Measurements from ENCODE around the gene MRPL32.
"Not testable (repeated sequence)": the region's sequence is repeated elsewhere in the genome, so short reads cannot be mapped to it uniquely, and the experiment has no call there.

The MRPL32 gene

GRCh38 chr7:42931834-42932651 is at the start of gene MRPL32, which contains the start of gene PSMA2:
Gene MRPL32, plus strand, starts transcription at chr7:42932376. Its CDS starts 11 bp downstream, at chr7:42932387.
Gene PSMA2, minus strand, starts transcription at chr7:42932174. Its CDS starts 16 bp downstream, at chr7:42932158.
- DNase-seq: peak; percentile 90 to 93

GRCh38 chr7:42883950-42884349 is 48.2 kb upstream of the MRPL32 start:
- DNase-seq: no peak

DNA sequence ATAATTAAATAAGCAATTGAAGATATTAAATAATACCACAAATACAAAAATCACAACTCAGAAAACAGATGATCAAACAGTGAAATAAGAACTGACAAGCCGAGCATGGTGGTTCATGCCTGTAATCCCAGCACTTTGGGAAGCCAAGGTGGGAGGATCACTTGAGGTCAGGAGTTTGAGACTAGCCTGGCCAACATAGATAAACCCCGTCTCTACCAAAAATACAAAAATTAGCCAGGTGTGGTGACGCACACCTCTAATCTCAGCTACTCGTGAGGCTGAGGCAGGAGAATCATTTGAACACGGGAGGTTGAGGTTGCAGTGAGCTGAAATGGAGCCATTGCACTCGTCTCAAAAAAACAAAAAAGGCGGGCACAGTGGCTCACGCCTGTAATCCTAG is 47.0 kb upstream of the MRPL32 start:
- DNase-seq: not testable (repeated sequence)

DNA sequence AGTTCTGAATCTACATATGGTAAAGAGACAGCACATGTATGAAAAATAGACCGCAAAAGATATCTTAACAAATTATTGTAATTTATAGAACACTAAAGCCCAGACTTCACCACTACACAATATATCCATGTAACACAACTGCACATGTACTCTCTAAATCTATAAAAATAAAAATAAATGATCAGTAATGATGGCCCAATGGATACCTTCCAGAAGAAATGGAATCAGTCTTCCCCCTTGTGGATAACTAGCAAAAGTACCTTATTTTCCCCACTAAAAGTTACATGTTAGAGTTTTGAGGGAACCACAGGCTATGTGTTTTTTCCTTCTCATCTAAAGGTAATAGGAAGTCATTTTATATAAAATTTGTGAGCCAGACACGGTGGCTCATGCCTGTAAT is 46.0 kb upstream of the MRPL32 start:
- DNase-seq: no peak

DNA sequence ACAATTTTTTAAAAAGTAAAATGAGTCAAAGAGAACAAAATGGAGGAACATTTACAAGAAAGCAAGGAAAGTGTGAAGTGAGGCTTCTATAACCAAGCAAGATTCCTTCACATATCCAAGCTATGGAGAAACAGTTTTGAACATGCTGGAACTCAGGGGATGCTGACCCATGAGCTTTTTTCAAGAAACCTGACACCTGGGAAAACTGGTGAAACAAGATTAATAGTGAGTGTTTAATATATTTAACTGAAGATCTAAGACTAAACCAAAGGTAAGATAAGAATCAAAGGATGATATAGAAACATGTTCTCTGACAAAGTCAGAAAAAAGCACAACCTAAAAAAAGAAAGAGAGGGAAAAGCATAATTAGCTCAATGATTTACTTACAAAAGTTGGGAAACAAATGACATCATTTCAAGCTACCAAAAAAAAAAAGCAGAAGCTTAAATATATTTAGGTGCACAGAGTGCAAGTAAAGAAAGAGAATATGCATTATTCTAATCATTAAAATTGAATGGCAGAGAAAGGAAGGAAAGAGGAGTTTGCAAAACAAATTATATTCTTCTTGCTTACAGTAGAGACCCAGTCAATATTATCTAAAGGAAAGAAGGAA is 45.2 kb upstream of the MRPL32 start:
- no peak for DNase-seq

GRCh38 chr7:42893346-42894240 is 38.6 kb upstream of the MRPL32 start:
- DNase-seq: no peak

GRCh38 chr7:42900842-42901241 is 31.3 kb upstream of the MRPL32 start:
- DNase-seq: no peak

- no peak for DNase-seq
These were observed 29.8 kb upstream of the MRPL32 start for GRCh38 chr7:42902331-42902730.

DNA sequence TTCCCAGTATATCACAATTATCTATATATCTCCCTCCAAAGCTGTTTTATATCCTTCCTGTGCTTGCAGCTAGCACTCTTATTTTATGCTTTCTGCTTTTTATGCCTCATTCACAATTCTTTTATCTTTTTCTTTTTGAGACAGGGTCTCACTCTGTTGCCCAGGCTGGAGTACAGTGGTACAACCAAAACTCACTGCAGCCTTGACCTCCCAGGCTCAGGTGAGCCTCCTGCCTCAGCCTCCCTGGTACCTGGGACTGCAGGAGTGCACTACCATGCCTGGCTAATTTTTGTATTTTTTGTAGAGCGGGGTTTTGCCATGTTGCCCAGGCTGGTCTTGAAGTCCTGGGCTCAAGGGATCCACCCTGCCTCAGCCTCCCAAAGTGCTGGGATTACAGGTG is 26.0 kb upstream of the MRPL32 start:
- no peak for DNase-seq

DNA sequence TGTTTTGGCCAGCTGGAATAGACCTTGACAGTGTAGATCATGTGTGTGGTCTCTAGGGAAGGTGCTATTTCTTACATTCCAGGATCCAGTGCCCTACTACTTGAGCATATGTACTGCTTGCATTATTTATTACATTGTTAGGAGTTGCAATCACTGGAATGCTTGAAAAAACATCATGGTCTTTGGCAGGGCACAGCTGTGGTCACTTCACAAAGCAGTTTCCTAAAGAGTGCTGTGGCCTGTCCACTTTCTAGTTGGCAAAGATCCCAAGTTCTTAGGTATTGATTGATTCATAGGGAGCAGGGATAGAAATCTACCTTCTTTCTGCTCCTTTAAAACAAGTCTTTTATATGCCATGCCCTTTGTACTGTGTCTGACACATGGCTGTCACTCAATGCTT is 24.9 kb upstream of the MRPL32 start:
- DNase-seq: no peak

DNA sequence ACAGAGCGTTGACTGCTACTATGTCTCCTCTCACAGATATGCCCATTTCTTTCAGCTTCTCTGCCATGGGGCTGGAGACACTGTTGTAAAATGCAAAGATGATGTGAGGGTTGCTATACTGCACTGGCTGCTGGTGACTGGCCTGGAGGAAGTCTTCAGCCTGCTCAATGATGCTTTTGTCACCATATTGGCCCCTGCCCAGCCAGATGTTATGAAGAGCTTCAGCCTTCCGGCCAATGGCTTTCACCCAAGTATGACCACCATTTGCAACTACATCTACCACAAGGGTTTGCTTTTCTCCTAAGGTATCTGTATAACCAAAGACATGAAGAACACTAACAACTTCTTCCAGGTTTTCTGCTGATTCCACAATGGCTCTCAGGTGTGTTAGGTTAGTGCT is 21.9 kb upstream of the MRPL32 start:
- no peak for DNase-seq

DNA sequence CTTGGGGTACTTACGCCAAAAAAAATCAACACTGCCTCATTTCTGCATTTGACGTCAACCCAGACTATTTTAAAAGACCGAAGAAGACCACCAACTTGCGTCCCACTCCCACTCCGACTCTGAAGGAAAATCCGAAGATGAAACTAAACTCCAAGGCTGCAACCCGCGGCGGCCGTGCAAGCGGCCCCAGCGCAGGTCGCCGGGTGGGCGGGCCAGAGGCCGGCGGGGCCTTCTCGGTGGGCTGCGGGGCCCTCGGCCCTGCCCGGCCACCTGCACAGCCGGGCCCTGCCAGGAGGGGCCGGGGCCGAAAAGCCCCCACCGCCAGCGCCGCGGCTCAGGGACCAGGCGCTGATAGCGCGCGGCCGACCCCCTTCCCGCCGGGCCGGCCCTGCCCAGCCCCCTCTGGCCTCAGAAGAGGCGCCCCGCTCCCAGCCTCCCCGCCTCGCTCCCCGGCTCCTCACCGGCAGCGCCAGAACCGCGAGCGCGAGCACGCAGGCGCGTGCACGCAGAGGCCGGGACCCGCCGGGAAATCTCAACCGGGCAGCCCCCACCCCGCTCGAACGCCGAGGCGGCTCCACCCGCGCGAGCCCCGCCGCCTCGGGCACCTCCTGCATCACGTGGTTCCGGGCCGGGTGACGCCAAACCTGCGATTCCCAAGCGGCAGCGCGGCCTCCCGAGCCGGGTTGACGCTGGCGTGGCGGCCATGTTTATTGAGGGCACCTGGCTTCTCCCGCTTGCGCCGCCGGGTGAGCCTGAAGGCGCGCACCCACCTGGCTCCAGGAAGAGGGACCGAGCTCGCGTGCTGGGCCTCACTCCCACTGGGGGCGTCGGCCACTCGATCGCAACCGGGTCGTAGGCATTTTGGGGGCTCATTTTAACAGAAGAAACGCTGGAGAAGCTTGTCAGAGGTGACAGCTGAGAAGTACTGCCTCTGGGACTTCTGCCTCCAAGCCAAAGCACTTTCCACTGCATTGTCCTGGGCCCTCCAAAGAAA is 20.4 kb upstream of the MRPL32 start, which contains the start of gene C7orf25:
Gene C7orf25, minus strand, starts transcription at position 617 of the 994 bp plus-strand sequence. CDS start 1,170 bp downstream, outside the sequence.
- DNase-seq: peak; percentile 93 to 95

- no peak for DNase-seq
These were observed 18.6 kb upstream of the MRPL32 start for GRCh38 chr7:42913591-42913990.

- DNase-seq: no peak
These were observed 18.2 kb upstream of the MRPL32 start for GRCh38 chr7:42914009-42914408.

DNA sequence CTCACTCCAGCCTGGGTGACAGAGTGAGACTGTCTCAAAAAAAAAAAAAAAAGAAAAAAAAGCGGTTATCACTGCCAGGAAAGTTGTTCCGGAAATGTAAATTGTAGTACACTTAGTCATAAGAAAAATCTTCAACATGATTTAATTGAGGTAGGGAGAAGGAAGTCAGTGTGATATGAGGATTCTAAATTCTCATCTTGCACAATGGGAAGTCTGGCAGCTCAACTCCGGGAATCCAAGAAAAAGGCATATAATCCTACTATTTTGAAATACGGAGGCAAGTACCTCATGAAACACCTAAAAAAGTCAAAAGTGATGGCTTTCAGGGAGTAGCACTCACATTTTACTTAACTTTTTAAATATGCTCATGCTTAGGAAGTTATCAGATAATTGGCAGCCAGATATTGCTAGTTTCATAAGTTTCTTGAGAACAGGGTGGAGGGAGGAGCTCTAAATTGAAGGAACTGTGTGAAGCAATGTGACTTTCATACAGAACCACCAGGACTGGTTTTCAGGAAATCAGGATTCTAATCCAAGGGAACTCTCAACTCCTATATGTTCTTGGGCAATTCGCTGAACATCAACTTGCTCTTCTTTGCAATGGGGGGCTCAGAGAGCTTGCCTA is 17.6 kb upstream of the MRPL32 start:
- no peak for DNase-seq

GRCh38 chr7:42915356-42915755 is 16.8 kb upstream of the MRPL32 start:
- no peak for DNase-seq

DNA sequence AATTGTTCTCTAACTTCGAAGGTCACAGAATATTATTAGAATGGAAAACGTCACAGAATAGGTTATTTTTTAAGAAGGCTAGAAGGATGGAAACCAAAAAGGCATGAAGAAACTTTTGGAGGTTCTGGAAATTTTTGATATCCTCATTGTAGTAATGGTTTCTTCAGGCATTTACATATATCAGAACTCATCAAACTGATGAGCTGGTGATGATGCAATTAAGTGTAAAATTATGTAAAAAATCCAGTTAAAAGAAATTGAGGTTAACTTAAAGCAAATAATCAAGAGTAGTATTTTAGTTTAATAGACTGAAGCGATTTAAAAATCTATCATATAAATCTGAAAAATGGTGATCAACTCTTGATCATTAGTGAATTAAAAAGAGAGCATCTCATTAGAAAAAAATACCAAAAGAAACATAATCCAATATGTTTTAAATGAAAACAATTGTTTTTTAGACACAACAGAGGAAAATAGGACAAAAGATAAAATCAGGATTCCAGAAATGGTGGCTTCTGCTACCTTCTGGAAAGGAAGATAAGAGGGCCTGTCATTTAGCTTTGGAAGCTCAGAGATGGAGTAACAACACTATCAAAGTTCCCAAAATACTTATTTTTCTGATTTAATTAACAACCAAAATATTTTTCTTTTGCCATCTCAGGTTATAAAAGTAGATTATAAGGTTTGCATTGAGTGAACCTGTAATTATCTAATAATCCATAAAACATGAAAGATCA is 10.0 kb upstream of the MRPL32 start:
- no peak for DNase-seq

- DNase-seq: no peak
These were observed 7.8 kb upstream of the MRPL32 start for GRCh38 chr7:42924223-42924838.

- DNase-seq: no peak
These were observed 6.5 kb upstream of the MRPL32 start for GRCh38 chr7:42925630-42926029.

- no peak for DNase-seq
These were observed 6.0 kb upstream of the MRPL32 start for GRCh38 chr7:42926204-42926603.
